GM21576 (cell line): ENCODE data around the gene SLC37A3.
"Not testable (repeated sequence)": the region's sequence is repeated elsewhere in the genome, so short reads cannot be mapped to it uniquely, and the experiment has no call there.

ENCODE experiments used
- ATAC-seq: cut with Tn5 transposase; IDR thresholded peaks from one replicate; pipeline ENCODE4 v1.9.1; 2021; ENCODE audit warnings: mild to moderate bottlenecking, moderate library complexity; ENCODE audit not compliant: unreplicated experiment

The SLC37A3 gene

DNA sequence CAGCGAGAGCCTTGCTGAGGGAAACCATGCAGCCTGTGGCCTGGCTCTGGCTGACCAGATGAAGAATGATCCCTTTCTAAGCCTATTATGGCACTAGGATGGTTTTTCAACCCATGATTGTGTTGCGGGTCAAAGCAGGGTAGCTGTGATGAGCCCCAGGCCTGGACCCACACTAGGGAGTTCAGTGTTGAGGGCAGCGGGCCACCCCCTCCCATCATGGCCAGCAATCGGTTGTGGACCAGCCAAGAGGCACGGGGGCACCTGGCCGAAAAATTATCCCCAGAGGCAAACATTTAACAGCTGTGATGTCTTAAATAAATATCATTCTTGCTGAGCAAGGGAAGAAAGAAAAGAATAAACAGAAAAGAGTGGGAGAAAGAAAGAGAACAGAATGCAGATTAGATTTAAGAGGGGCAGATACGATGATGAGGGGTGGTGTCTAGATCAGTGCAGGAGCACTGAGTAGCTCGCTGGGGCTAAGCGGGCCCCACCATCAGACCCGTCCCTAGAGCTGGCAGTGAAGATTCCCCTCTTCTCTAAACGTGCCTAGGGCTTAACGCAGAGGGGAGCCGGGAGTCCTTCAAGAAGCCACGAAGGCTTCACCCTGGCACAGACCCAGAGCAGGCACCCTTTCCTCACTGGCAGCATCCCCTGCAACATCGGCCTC, 82.7 kb downstream of the SLC37A3 start:
- ATAC-seq, result no peak

DNA sequence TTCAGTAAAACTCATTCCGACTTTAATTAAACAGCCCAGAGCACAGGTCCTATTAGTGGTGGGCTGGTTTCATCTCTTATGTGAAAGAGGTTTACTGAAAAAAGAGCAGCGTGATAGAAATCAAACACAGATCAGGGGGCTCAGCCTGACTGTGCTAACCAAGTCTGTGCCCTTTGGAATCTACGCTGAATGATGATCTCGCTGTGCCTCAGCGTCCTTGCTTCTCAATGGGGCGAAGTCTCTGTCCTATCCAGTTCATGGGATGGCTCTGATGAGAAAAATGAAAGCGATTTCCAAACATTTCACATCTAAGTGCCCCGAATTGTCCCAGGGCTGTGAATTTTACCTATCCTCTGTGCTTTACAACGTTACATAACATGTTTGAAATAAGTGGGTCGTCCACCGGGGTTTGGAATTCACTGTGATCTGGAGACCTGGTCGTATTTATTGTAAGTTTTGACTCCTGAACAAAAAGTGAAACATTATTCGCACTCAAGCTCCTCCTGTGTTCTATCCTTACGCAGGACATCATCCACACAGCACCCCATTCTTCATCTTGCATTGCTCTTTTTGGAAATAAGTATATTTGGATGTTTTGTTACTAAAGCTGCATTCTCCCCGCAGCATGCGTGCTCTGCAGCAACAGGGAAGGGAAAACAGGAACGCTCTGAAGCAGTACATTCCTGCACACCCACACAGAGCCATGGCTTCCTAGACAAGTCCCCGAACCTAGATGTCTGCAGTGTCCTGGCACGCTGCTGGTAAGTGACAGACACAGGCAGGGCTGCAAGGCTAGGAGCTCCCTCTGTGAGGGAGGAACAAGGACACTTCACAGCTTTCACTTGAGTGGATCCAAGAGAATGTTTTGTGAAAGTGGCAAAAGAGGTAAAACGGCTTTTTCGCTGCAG, 83.5 kb downstream of the SLC37A3 start:
- ATAC-seq, result no peak

DNA sequence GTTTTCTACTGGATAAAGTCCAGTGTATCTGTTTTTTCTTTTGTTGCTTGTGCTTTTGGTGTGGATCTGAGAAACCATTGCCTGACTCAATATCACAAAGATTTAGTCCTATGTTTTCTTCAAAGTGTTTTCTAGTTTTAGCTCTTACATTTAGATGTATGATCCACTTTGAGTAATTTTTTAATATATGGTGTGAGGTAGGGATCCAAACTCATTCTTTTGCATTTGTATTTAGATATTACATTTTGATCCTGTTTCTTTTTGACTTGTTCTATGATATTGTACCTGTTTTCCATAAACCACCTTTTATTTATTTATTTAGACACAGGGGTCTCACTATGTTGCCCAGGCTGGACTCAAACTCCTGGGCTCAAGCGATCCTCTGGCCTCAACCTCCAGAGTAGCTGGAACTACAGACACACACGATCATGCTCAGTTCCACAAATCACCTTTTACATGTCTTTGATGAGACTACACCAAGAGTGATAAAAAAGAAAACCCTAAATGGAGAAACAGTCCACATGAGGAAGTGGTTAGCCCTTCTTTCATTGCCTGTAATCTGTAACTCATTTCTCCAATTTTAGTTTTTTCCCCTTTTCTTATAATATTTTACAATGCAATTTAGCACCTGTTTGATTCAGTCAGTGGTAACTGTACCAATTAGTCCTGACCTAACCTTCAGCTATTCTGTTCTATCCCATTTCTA, 86.0 kb downstream of the SLC37A3 start:
- no peak for ATAC-seq

DNA sequence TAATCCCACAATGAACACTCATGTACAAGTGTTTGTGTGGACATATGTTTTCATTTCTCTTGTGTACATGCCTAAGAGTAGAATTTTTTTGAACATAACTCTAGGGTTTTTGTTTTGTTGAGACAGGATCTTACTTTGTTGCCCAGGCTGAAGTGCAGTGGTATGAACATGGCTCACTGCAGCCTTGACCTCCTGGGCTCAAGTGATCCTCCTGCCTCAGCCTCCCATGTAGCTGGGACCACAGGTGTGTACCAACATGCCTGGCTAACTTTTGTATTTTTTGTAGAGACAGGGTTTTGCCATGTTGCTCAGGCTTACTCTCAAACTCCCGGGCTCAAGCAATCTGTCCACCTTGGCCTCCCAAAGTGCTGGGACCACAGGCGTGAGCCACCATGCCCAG, 87.2 kb downstream of the SLC37A3 start:
- not testable (repeated sequence) for ATAC-seq

DNA sequence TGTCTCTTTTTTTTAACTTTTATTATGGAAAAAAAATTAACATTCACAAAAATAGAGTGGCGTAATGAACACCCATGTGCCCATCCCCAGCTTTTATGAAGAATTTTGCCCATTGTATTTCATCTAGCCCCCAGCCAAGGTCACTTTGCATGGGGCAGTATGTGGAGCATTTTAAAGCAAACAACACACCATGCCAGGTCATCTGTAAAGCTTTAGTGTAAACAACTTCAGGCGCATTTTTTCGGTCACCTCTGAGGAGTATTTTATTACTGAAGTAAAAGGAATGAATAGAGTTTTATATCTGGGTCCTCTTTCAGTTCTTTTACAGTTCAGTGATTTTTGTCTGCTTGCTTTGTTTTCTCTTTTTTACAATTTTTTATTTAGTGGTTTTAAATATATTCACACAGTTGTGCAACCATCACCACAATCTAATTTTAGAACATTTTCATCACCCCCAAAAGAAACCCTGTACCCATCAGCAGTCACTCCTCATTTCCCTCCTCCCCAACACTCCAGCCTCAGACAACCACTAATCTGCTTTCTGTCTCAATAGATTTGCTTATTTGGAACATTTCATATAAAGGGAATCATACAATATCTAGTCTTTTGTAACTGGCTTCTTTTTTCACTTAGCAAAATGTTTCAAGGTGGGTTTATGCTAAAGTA, 87.9 kb downstream of the SLC37A3 start:
- ATAC-seq, result no peak

DNA sequence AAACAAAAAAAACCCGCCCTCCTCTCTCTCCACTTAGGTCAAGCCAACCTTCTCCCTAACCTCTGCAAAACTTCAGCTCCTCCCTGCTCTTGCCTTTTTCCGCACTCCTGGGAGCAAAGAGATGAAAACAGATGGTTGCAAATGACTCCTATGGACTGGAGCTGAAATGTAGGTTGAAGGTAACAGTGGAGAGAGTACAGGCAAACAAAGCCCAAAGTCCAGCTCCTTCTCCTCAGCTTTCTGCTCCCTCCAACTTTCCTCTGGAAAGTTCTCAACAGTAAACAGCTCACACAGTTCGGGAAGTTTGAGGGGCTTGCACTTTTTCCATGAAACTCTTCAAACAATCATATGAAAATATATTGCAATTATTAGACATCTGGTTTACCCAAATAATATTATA, 90.3 kb downstream of the SLC37A3 start:
- ATAC-seq, result no peak

DNA sequence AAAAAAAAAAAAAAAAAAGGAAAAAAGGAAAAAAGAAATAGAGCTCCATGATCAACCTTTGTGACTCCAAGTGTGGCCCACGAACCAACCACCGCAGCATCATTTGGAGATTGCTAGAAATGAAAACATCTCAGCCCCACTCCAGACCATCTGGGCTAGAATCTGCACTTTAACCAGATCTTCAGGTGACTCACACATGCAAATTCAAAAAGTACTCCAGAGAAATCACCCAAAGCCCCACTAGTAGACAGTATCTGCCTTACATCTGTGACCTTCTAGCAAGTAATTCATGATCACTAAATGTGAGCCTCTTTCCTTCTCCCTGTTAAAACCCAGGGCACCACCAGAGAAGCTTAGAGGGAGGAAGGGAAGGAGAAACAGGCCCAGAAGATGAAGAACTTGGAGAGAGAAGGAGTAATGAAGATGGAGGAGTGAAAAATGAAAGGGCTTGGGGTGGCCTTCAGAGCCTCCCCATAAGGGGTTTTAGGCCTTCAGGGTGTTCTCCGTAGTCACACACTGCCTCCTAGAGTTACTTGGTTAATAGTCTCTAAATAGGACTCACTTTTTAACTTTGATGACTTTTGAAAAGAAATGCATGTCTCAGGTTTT, 94.0 kb downstream of the SLC37A3 start:
- peak; percentile 80 for ATAC-seq

DNA sequence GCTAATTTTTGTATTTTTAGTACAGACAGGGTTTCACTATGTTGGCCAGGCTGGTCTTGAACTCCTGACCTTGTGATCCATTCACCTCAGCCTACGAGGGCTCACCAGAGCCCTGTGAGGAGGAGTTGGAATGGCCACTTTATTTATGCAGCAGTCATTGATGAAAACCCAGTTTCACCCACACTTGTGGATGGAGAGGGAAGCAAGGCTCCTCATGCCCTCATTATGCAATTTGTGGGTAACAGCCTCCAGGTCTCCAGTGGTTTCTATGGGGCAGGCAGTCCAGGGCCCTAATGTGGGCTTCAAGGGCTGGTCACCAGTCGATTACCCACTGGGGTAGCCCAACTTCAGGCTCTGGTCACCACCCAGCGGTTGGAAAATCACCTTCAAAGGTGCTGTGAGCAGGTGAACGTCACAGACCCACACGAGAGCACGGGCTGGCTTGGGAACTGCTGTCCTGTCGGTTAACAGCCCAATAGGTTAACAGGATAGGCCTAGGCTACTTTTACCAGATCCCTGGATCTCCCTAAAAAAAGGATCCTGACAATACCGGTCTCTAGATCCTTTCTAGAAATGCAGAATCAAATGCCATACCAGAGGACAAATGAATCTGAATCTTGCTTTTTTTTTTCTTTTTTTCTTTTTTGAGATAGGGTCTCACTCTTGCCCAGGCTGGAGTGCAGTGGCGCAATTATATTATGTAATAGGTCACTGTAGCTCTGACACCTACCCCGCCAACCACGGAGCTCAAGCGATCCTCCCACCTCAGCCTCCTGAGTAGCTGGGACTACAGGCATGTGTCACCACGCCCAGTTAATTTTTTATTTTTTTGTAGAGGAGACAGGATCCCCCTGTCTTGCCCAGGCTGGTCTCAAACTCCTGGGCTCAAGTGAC, 97.8 kb downstream of the SLC37A3 start:
- ATAC-seq, result no peak

DNA sequence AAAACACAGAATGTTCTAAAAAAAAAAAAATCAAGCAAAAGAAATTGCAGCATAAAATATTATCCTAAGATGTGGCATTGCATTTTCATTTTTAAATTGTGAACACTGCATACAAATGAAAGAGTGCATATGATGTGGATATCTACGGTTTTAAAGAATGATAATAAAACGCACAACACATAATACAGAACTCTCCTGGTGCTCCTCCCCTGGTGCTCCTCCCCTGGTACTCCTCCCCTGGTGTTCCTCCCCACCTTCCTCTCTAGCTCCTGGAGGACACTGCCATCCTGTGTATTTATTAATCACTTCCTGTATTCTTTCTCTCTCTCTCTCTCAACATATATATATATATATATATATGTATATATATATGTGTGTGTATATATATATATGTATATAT, 100.1 kb downstream of the SLC37A3 start:
- ATAC-seq, result no peak

DNA sequence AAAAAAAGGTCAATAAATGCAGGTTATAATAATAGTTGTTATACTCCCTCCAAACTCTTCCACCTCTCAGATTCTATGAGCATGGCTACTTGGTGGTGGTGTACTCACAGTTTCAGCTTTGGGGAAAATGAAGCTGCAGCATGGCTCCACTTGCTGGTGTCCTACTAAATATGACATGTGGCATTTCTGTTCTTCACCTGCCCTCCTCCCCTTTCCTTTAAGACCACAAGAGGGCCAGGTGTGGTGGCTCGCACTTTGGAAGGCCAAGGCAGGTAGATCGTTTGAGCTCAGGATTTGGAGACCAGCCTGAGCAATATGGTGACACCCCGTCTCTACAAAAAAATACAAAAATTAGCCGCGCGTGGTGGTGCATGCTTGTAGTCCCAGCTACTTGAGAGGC, 101.1 kb downstream of the SLC37A3 start:
- no peak for ATAC-seq

DNA sequence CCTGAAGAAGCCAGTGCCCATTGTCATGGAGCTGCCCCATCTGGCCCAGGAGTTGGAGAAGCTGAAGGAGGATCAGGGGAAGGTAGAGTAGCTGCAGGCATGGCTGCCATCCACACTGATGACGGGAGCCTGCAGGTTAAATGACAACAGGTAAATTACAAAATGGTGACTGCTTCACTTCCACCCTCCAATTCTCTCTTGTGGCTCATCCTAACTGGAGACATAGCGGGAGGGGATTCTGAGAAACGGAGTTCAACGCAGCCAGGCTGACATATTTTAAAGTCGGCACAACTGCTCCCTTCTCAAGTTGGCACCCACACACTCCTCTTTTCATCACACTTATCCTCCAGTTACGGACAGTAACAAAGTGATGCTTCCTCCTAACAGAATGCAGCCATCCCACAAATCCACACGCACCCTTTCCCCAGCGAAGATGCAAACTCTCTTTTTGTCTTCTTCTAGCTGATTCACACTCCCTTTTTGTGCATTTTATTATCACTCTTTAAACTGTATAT, 103.0 kb downstream of the SLC37A3 start:
- no peak for ATAC-seq

DNA sequence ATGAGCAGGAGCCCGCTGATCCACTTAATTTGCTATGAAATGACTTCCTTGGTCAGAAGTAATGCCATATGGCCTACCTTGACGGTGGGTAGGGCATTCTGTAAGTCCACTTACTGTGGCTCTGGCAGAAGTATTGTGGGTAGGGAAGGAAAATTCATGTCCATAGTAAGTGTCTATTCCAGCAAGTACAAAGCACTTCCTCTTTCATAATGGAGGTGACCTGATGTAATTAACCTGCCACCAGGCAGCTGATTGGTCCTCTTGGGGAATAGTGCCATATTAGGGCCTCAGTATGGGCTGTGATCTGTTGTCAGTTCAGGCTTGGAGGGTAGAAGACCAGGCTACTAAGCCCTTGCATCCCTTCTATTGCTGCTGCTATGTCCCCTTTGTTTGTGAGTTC, 103.9 kb downstream of the SLC37A3 start:
- no peak for ATAC-seq

DNA sequence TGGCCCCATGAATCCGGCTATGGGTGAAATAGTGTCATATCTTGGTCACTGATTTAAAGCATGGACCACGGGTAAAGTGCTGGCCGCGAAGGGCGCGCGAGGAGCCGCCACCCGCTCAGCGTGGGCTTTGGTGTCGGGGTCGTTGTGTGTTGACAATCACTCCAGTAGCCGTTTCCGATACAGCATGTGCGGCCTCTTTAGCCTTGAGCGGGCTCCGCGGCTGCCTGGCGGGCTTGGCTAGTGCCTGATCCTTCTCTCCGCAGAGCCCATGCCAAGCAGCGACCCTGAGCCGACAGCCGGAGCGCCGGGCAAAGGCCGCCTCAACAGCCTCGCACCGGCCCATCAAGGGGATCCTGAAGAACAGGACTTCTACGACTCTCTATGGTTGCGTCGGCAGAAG, 105.9 kb downstream of the SLC37A3 start:
- ATAC-seq, result no peak

DNA sequence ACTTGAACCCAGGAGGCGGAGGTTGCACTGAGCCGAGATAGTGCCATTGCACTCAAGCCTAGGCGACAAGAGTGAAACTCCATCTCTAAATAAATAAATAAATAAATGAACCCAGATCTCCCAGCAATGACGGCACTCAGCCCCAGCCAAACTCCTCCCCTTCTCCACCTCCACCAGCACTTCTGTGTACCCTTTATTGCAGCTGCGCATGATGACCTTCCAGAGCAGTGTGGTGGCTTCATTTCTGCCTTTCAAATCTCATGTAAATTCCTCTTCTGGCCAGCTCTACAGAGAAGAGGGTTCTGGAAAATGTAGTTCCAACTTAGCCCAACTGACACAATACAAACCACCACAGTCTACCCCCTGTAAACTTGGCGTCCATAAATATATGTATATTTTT, 108.5 kb downstream of the SLC37A3 start:
- no peak for ATAC-seq

DNA sequence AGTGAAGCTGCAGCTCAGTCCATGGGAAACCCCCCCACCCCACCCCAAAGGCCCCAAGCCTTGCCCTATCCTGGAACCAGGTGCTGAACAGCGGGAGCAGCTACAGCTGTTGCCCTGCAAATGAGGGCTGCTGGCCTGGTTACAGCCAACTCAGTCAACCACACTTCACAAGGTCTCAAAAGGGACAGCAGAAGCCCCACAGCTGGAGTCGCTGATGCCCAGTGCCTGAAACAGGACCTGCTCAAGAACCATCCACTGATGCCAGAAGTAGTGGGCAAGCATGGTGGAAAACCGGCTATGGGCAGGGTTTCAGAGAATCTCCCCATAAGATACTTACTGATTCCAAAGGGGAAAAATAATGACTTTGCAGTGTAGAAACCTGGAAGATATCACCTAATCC, 110.3 kb downstream of the SLC37A3 start:
- no peak for ATAC-seq

DNA sequence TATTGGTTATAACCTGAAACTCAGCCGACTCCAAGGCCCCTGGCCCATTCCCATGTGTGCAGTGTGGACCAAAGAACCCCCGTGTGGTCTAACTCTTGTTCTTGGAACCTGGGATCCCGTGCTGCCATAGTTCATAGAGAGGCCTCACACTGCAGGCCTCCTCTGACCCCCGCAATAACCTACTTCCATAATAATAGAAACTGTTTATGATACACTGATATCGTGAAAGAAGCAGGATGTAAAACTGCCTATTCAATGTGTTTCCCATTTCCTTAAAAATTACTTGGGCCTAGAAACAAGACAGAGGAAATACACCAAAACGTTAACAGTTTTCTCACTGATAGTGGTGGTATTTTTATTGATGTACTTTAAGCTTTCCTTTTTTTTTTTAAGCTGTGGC, 112.4 kb downstream of the SLC37A3 start:
- no peak for ATAC-seq

DNA sequence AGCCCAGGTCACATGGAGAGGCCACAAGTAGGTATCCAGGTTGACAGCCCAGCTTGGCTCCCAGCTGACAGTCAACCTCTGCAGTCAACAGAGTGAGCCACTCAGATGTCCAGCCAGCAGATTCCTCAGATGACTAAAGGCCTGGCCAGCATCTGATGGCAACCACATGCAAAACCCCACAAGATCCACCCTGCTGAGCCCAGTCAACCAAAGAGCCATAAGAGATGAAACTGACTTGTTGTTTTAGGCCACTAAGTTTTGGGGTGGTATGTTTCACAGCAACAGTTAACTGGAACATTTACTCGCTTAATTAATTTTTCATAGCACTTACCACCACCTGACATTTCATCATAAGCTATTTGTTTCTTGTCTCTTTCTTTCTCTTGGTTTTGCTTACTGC, 114.3 kb downstream of the SLC37A3 start:
- no peak for ATAC-seq
